ENCODE measurements around the gene PTPRD. TPM values are rescaled to one million over a fixed set of nuclear protein-coding genes. Genes with fewer than 3 reads are reported as not detected.

PTPRD gene
- total RNA-seq, 2 donors from 2014 or later = 19.6 to 101 TPM

- Histone ChIP-seq H3K27ac (no peak overlapping the region), H3K4me3 (no peak overlapping the region), H3K4me1 (ENCODE audit: control insufficient read depth in 1 of 2, low read depth in 2 of 2) (peaks cover 0 to 6% of the 10 kb centered on the region in 2 donors), H3K9me3 (no peaks in the 10 kb centered on the region), H3K36me3 (no peaks in the 10 kb centered on the region), H3K27me3 (replicated peaks; ENCODE audit: insufficient read depth) (no peaks in the 10 kb centered on the region)
- ATAC-seq (ENCODE audit: insufficient number of reproducible peaks, low FRiP score, low read depth) (no peak), DNase-seq (ENCODE audit: low spot score) (no peak)
- TF ChIP-seq CTCF (IDR thresholded peaks at IDR 0.05) = no peak
These were observed 1799.9 kb downstream of the PTPRD start for GRCh38 chr9:8812888-8813287.

GRCh38 chr9:8809741-8810140 lies 1803.1 kb downstream of the PTPRD start:
- H3K9me3 ChIP-seq = no peaks in the 10 kb centered on the region
- DNase-seq (ENCODE audit: low spot score) (no peak), ATAC-seq (ENCODE audit: insufficient number of reproducible peaks, low FRiP score, low read depth) (no peak)
- TF ChIP-seq CTCF (IDR thresholded peaks at IDR 0.05) = no peak
- H3K27me3 ChIP-seq (replicated peaks; ENCODE audit: insufficient read depth) = no peaks in the 10 kb centered on the region
- H3K4me3 ChIP-seq = no peak overlapping the region
- H3K27ac ChIP-seq = no peak overlapping the region
- H3K36me3 ChIP-seq = no peaks in the 10 kb centered on the region
- no peaks in the 10 kb centered on the region for H3K4me1 ChIP-seq (ENCODE audit: control insufficient read depth in 1 of 2, low read depth in 2 of 2)

GRCh38 chr9:8806150-8806549 lies 1806.7 kb downstream of the PTPRD start:
- H3K9me3 ChIP-seq = no peaks in the 10 kb centered on the region
- H3K36me3 ChIP-seq = no peaks in the 10 kb centered on the region
- no peak for DNase-seq (ENCODE audit: low spot score)
- H3K4me1 ChIP-seq (ENCODE audit: control insufficient read depth in 1 of 2, low read depth in 2 of 2) = no peaks in the 10 kb centered on the region
- TF ChIP-seq CTCF (IDR thresholded peaks at IDR 0.05) = no peak
- H3K27ac ChIP-seq = no peak overlapping the region
- H3K27me3 ChIP-seq (replicated peaks; ENCODE audit: insufficient read depth) = no peaks in the 10 kb centered on the region
- no peak overlapping the region for H3K4me3 ChIP-seq
- ATAC-seq (ENCODE audit: insufficient number of reproducible peaks, low FRiP score, low read depth) = no peak

GRCh38 chr9:8804613-8805012 lies 1808.2 kb downstream of the PTPRD start:
- H3K4me1 ChIP-seq (ENCODE audit: control insufficient read depth in 1 of 2, low read depth in 2 of 2) = peaks cover 0 to 3% of the 10 kb centered on the region in 2 donors
- ATAC-seq (ENCODE audit: insufficient number of reproducible peaks, low FRiP score, low read depth) (no peak), DNase-seq (ENCODE audit: low spot score) (no peak)
- TF ChIP-seq CTCF (IDR thresholded peaks at IDR 0.05) = no peak
- no peak overlapping the region for H3K4me3 ChIP-seq
- no peaks in the 10 kb centered on the region for H3K27me3 ChIP-seq (replicated peaks; ENCODE audit: insufficient read depth)
- H3K27ac ChIP-seq = no peak overlapping the region
- H3K9me3 ChIP-seq = no peaks in the 10 kb centered on the region
- H3K36me3 ChIP-seq = no peaks in the 10 kb centered on the region

GRCh38 chr9:8802242-8802641 lies 1810.6 kb downstream of the PTPRD start:
- Histone ChIP-seq H3K4me1 (ENCODE audit: control insufficient read depth in 1 of 2, low read depth in 2 of 2) (peaks cover 2 to 9% of the 10 kb centered on the region in 2 donors), H3K27me3 (replicated peaks; ENCODE audit: insufficient read depth) (no peaks in the 10 kb centered on the region), H3K27ac (no peak overlapping the region), H3K36me3 (no peaks in the 10 kb centered on the region), H3K4me3 (no peak overlapping the region), H3K9me3 (no peaks in the 10 kb centered on the region)
- DNase-seq (ENCODE audit: low spot score) (no peak), ATAC-seq (ENCODE audit: insufficient number of reproducible peaks, low FRiP score, low read depth) (no peak)
- TF ChIP-seq CTCF (IDR thresholded peaks at IDR 0.05) = no peak
